HCT116 (cell line): ENCODE data around the gene PLSCR4. TPM values are rescaled to one million over a fixed set of nuclear protein-coding genes. Genes with fewer than 3 reads are reported as not detected.

Experiments used
- ATAC-seq: fragments of 200-7000 bp; cut with Tn5 transposase; 2 replicates; pipeline ENCODE4 v1.9.1; 2020; ENCODE audit warnings: mild to moderate bottlenecking, moderate library complexity
- BruUV-seq: library from RNA; stranded (reverse); fragments of 400-500 nt; replicated peaks from 2 replicates; lab custom pipeline; 2021; lab: Mats Ljungman, UMichigan
- CTCF ChIA-PET: fragments of 300-600 bp; sonication (Branson Sonifier 250); formaldehyde crosslinking; loops from one replicate; lab custom pipeline; 2021; ENCODE audit warnings: antibody characterized with exemption; lab: Charles Lee
- POLR2A ChIA-PET: fragments of 300-600, 350-600 bp; sonication (Branson Sonifier 250); formaldehyde crosslinking; loops from one replicate; lab custom pipeline; 2021; ENCODE audit warnings: antibody characterized with exemption; lab: Charles Lee
- RAD21 ChIA-PET, 2 experiments: fragments of 300-600 bp; sonication (Branson Sonifier 250); formaldehyde crosslinking; loops; one replicate each; lab custom pipeline; 2023; ENCODE audit warnings: low total read pairs in 2 of 2; ENCODE audit not compliant: uncharacterized antibody in 2 of 2, unreplicated experiment in 2 of 2, low non-redundant PET in 1 of 2; lab: Charles Lee
- DNase-seq: peaks from one replicate; pipeline ENCODE4 v3.0.0-alpha.2; 2010; ENCODE audit warnings: low read depth, low spot score
- H2AFZ ChIP-seq: fragments of 200-600 bp; shearing (Covaris generic), sonication (generic); 2 replicates; pipeline ENCODE4 v1.6.1; 2017; ENCODE audit warnings: low read depth, mixed run types, mixed read lengths, antibody characterized with exemption, low read length; ENCODE audit not compliant: poor library complexity, severe bottlenecking
- H3K27ac ChIP-seq: 2 replicates; pipeline ENCODE4 v1.5.1; 2012; ENCODE audit warnings: low read depth, low read length
- H3K27me3 ChIP-seq: fragments of 200-600 bp; sonication (generic); 2 replicates; pipeline ENCODE4 v1.6.1; 2016; ENCODE audit warnings: mixed run types, low read length, mixed read lengths; ENCODE audit not compliant: insufficient read depth
- H3K36me3 ChIP-seq, 2 experiments: fragments of 200-500 bp in 1 of 2; fragments of 200-600 bp in 1 of 2; sonication (Bioruptor generic) in 1 of 2; sonication (generic) in 1 of 2; 2 replicates each; pipeline versions ENCODE4 v1.5.1 to v1.6.1; 2014 to 2016; ENCODE audit warnings: low read length in 2 of 2, inconsistent platforms in 1 of 2, mixed read lengths in 1 of 2, mixed run types in 1 of 2; ENCODE audit not compliant: insufficient read depth in 2 of 2, control insufficient read depth in 1 of 2
- H3K4me1 ChIP-seq, 2 experiments: fragments of 200-600 bp in 1 of 2; sonication (generic) in 1 of 2; 2 replicates each; pipeline versions ENCODE4 v1.5.1 to v1.6.1; 2012 to 2017; ENCODE audit warnings: low read length in 2 of 2, inconsistent platforms in 1 of 2, mild to moderate bottlenecking in 1 of 2, mixed read lengths in 1 of 2, mixed run types in 1 of 2, moderate library complexity in 1 of 2; ENCODE audit not compliant: insufficient read depth in 2 of 2, control insufficient read depth in 1 of 2
- H3K4me2 ChIP-seq: fragments of 200-600 bp; sonication (generic); 2 replicates; pipeline ENCODE4 v1.6.1; 2017; ENCODE audit warnings: mixed run types, low read length, mixed read lengths
- H3K4me3 ChIP-seq, 2 experiments: fragments of 200-600 bp in 1 of 2; sonication (generic) in 1 of 2; replicated peaks in 1 of 2; 2 replicates each; pipeline ENCODE4 v1.5.1; 2011 to 2016; ENCODE audit warnings: low read length in 2 of 2, control low read depth in 1 of 2, low read depth in 1 of 2, mild to moderate bottlenecking in 1 of 2, mixed read lengths in 1 of 2, mixed run types in 1 of 2
- H3K79me2 ChIP-seq: fragments of 200-600 bp; sonication (generic); 2 replicates; pipeline ENCODE4 v1.6.1; 2017; ENCODE audit warnings: mild to moderate bottlenecking, mixed run types, low read length, moderate library complexity, mixed read lengths; ENCODE audit not compliant: insufficient read depth
- H3K9ac ChIP-seq: fragments of 200-600 bp; sonication (generic); 2 replicates; pipeline ENCODE4 v1.6.1; 2016; ENCODE audit warnings: low read length, mixed read lengths
- H3K9me2 ChIP-seq: fragments of 200-600 bp; sonication (generic), shearing (Covaris generic); 2 replicates; pipeline ENCODE4 v1.6.1; 2017; ENCODE audit warnings: mixed run types, mild to moderate bottlenecking, moderate library complexity; ENCODE audit not compliant: insufficient read depth
- H3K9me3 ChIP-seq, 2 experiments: fragments of 200-500 bp in 1 of 2; fragments of 200-600 bp in 1 of 2; sonication (Bioruptor generic) in 1 of 2; sonication (generic) in 1 of 2; 2 replicates each; pipeline ENCODE4 v1.6.1; 2014 to 2017; ENCODE audit warnings: low read length in 2 of 2, mixed read lengths in 2 of 2, inconsistent platforms in 1 of 2, low read depth in 1 of 2, mild to moderate bottlenecking in 1 of 2, mixed run types in 1 of 2, moderate library complexity in 1 of 2; ENCODE audit not compliant: control insufficient read depth in 1 of 2, insufficient read depth in 1 of 2
- H4K20me1 ChIP-seq: fragments of 200-600 bp; sonication (generic), shearing (Covaris generic); 2 replicates; pipeline ENCODE4 v1.6.1; 2017; ENCODE audit warnings: mixed run types, mild to moderate bottlenecking, moderate library complexity; ENCODE audit not compliant: insufficient read depth
- ATF3 ChIP-seq: IDR thresholded peaks from 2 replicates; pipeline ENCODE4 v1.6.1; 2012
- CBX3 ChIP-seq: IDR thresholded peaks from 2 replicates; pipeline ENCODE4 v1.6.1; 2012; ENCODE audit warnings: low read depth
- CTCF ChIP-seq, 3 experiments: fragments of 200-600 bp in 1 of 3; sonication (generic) in 1 of 3; IDR thresholded peaks in 2 of 3; conservative IDR thresholded peaks in 1 of 3; 2 replicates each; pipeline ENCODE4 v1.5.1; 2012 to 2017; ENCODE audit warnings: low read depth in 2 of 3, low read length in 2 of 3, antibody characterized with exemption in 1 of 3, borderline replicate concordance in 1 of 3, control low read depth in 1 of 3, mild to moderate bottlenecking in 1 of 3, mixed read lengths in 1 of 3, mixed run types in 1 of 3, moderate library complexity in 1 of 3; ENCODE audit not compliant: insufficient read depth in 1 of 3
- EGR1 ChIP-seq: IDR thresholded peaks from 2 replicates; pipeline ENCODE4 v1.6.1; 2012; ENCODE audit warnings: low read depth
- ELF1 ChIP-seq: IDR thresholded peaks from 2 replicates; pipeline ENCODE4 v1.6.1; 2012; ENCODE audit warnings: low read depth, borderline replicate concordance
- EZH2phosphoT487 ChIP-seq: fragments of 200-600 bp; IDR thresholded peaks from 2 replicates; pipeline ENCODE4 v1.6.1; 2018; ENCODE audit warnings: antibody characterized with exemption, borderline replicate concordance
- JUND ChIP-seq: IDR thresholded peaks from 2 replicates; pipeline ENCODE4 v1.6.1; 2012
- MAX ChIP-seq: IDR thresholded peaks from 2 replicates; pipeline ENCODE4 v1.6.1; 2012
- POLR2A ChIP-seq: IDR thresholded peaks from 2 replicates; pipeline ENCODE4 v1.7.0; 2011; ENCODE audit warnings: borderline replicate concordance; ENCODE audit not compliant: insufficient read depth, insufficient read length; ENCODE audit errors: extremely low read depth
- POLR2AphosphoS5 ChIP-seq: IDR thresholded peaks from 2 replicates; pipeline ENCODE4 v1.6.1; 2011; ENCODE audit warnings: mild to moderate bottlenecking, low read depth, low read length, moderate library complexity
- REST ChIP-seq: IDR thresholded peaks from 2 replicates; pipeline ENCODE4 v1.6.1; 2012; ENCODE audit warnings: low read depth
- SP1 ChIP-seq: IDR thresholded peaks from 2 replicates; pipeline ENCODE4 v1.6.1; 2012; ENCODE audit warnings: low read depth
- SRF ChIP-seq: IDR thresholded peaks from 2 replicates; pipeline ENCODE4 v1.6.1; 2012; ENCODE audit warnings: low read depth
- TCF7L2 ChIP-seq: IDR thresholded peaks from 2 replicates; pipeline ENCODE4 v1.7.0; 2011; ENCODE audit warnings: borderline replicate concordance, inconsistent platforms; ENCODE audit not compliant: insufficient read depth, insufficient read length; ENCODE audit errors: extremely low read depth
- ZFX ChIP-seq: fragments of 450-650 bp; IDR thresholded peaks from 2 replicates; pipeline ENCODE4 v1.6.1; 2017
- ZNF274 ChIP-seq: fragments of 200-500 bp; sonication (Bioruptor generic); IDR thresholded peaks from 2 replicates; pipeline ENCODE4 v1.6.1; 2014; ENCODE audit warnings: mild to moderate bottlenecking, low read depth, low read length, inconsistent platforms
- intact Hi-C: fragments of 100-400 bp; cut with micrococcal nuclease; formaldehyde crosslinking; loops from 2 replicates; pipeline ENCODE4 v1.10.0; 2022
- total RNA-seq: library from RNA; stranded (reverse); gene quantifications from one replicate; pipeline ENCODE4 v1.2.1, GENCODE V29; 2021; ENCODE audit not compliant: unreplicated experiment

Gene PLSCR4
- total RNA-seq, 1 experiment from 2014 or later, result 4.1 TPM

GRCh38 chr3:146181216-146181615, 69.7 kb downstream of the PLSCR4 start:
- DNase-seq, result no peak
- Histone ChIP-seq H3K4me3 (no peak overlapping the region), H3K4me2 (no peak overlapping the region), H3K27me3 (no peaks in the 10 kb centered on the region), H3K36me3 (no peaks in the 10 kb centered on the region), H4K20me1 (no peaks in the 10 kb centered on the region), H3K27ac (no peak overlapping the region), H3K9ac (no peak overlapping the region), H3K79me2 (no peaks in the 10 kb centered on the region), H3K9me2 (no peaks in the 10 kb centered on the region), H2AFZ (no peak overlapping the region), H3K4me1 (peaks cover 0 to 8% of the 10 kb centered on the region in 2 experiments; a peak in 2 of 4 replicates), H3K9me3 (no peaks in the 10 kb centered on the region)
- no peak for TF ChIP-seq JUND
- TF ChIP-seq TCF7L2, result no peak
- no peak for TF ChIP-seq EZH2phosphoT487
- TF ChIP-seq SRF, result no peak
- no peak for TF ChIP-seq POLR2A
- no peak for TF ChIP-seq ZNF274
- TF ChIP-seq CBX3, result no peak
- no peak for ATAC-seq
- intact Hi-C loops, result no loop called here
- ChIA-PET CTCF (no interaction called here), POLR2A (no interaction called here), RAD21 (no interaction called here)
- BruUV-seq, result no TSS peak

GRCh38 chr3:146180376-146180775, 70.5 kb downstream of the PLSCR4 start:
- POLR2A ChIA-PET, result no interaction called here
- Histone ChIP-seq H4K20me1 (no peaks in the 10 kb centered on the region), H3K4me2 (no peak overlapping the region), H3K79me2 (no peaks in the 10 kb centered on the region), H3K9me2 (no peaks in the 10 kb centered on the region), H3K4me3 (no peak overlapping the region), H3K4me1 (peaks cover 0 to 8% of the 10 kb centered on the region in 2 experiments; a peak in 2 of 4 replicates), H3K27ac (no peak overlapping the region), H3K9me3 (no peaks in the 10 kb centered on the region), H3K9ac (no peak overlapping the region), H3K36me3 (no peaks in the 10 kb centered on the region), H3K27me3 (no peaks in the 10 kb centered on the region), H2AFZ (no peak overlapping the region)
- no peak for DNase-seq
- CTCF ChIA-PET, result no interaction called here
- RAD21 ChIA-PET, result no interaction called here
- BruUV-seq, result no TSS peak
- ATAC-seq, result no peak
- intact Hi-C loops, result no loop called here
- TF ChIP-seq JUND (no peak), TCF7L2 (no peak), MAX (no peak), ZFX (no peak), CBX3 (no peak), EGR1 (no peak), SP1 (no peak), ZNF274 (no peak), ATF3 (no peak), CTCF (IDR thresholded peaks at IDR 0.05 in 2 of 3, conservative IDR thresholded peaks at IDR 0.05 in 1 of 3; ENCODE audit: borderline replicate concordance in 1 of 3, insufficient read depth in 1 of 3, low read depth in 2 of 3, low read length in 2 of 3) (no peak), POLR2A (no peak), ELF1 (no peak), POLR2AphosphoS5 (no peak), REST (no peak)
